NCI-H526 (cell line): Measurements from ENCODE around the gene ZBTB46.
"Not testable (repeated sequence)": the region's sequence is repeated elsewhere in the genome, so short reads cannot be mapped to it uniquely, and the experiment has no call there.

ENCODE experiments used
- DNase-seq, 2 experiments: peaks; one replicate each; lab custom pipeline; 2025; lab: John Stamatoyannopoulos, UW

The ZBTB46 gene

GRCh38 chr20:63789836-63790571, 41.1 kb downstream of the ZBTB46 start:
- DNase-seq, result no peak

- DNase-seq, result no peak
Observed at GRCh38 chr20:63787749-63788148, 43.3 kb downstream of the ZBTB46 start.

- no peak for DNase-seq
Observed at GRCh38 chr20:63787302-63787701, 43.8 kb downstream of the ZBTB46 start.

GRCh38 chr20:63785691-63786131, 45.4 kb downstream of the ZBTB46 start:
- DNase-seq, result no peak

- DNase-seq, result no peak
Observed at GRCh38 chr20:63783970-63784369, 47.1 kb downstream of the ZBTB46 start.

- DNase-seq, result no peak
Observed at GRCh38 chr20:63782521-63782971, 48.5 kb downstream of the ZBTB46 start.

- DNase-seq, result peak in 1 of 2 experiments; percentile 35
Observed at GRCh38 chr20:63782051-63782471, 49.0 kb downstream of the ZBTB46 start.

GRCh38 chr20:63781181-63781580, 49.9 kb downstream of the ZBTB46 start:
- no peak for DNase-seq

GRCh38 chr20:63778857-63779256, 52.2 kb downstream of the ZBTB46 start:
- DNase-seq, result no peak

- no peak for DNase-seq
Observed at GRCh38 chr20:63778034-63778752, 52.9 kb downstream of the ZBTB46 start.

- no peak for DNase-seq
Observed at GRCh38 chr20:63777614-63778013, 53.5 kb downstream of the ZBTB46 start.

- not testable (repeated sequence) for DNase-seq
Observed at GRCh38 chr20:63776875-63777274, 54.2 kb downstream of the ZBTB46 start.

- DNase-seq, result peak; percentile 32 to 82
Observed at GRCh38 chr20:63775096-63775978, 55.7 kb downstream of the ZBTB46 start.

GRCh38 chr20:63774306-63774705, 56.8 kb downstream of the ZBTB46 start:
- DNase-seq, result no peak

GRCh38 chr20:63773571-63774241, 57.4 kb downstream of the ZBTB46 start:
- DNase-seq, result no peak

- DNase-seq, result no peak
Observed at GRCh38 chr20:63772781-63773518, 58.1 kb downstream of the ZBTB46 start.

GRCh38 chr20:63771046-63771707, 59.9 kb downstream of the ZBTB46 start:
- no peak for DNase-seq

- DNase-seq, result no peak
Observed at GRCh38 chr20:63769891-63770474, 61.1 kb downstream of the ZBTB46 start.

- DNase-seq, result no peak
Observed at GRCh38 chr20:63768591-63769515, 62.2 kb downstream of the ZBTB46 start.
